ENCODE measurements around the gene PTPRN2. TPM values are rescaled to one million over a fixed set of nuclear protein-coding genes. Genes with fewer than 3 reads are reported as not detected.

PTPRN2 gene
- total and polyA plus RNA-seq, 2 of the 13 experiments (the other 11 are each of a cell fraction or from before 2014, with no cell fraction given), result 2.5 to 24.2 TPM

DNA sequence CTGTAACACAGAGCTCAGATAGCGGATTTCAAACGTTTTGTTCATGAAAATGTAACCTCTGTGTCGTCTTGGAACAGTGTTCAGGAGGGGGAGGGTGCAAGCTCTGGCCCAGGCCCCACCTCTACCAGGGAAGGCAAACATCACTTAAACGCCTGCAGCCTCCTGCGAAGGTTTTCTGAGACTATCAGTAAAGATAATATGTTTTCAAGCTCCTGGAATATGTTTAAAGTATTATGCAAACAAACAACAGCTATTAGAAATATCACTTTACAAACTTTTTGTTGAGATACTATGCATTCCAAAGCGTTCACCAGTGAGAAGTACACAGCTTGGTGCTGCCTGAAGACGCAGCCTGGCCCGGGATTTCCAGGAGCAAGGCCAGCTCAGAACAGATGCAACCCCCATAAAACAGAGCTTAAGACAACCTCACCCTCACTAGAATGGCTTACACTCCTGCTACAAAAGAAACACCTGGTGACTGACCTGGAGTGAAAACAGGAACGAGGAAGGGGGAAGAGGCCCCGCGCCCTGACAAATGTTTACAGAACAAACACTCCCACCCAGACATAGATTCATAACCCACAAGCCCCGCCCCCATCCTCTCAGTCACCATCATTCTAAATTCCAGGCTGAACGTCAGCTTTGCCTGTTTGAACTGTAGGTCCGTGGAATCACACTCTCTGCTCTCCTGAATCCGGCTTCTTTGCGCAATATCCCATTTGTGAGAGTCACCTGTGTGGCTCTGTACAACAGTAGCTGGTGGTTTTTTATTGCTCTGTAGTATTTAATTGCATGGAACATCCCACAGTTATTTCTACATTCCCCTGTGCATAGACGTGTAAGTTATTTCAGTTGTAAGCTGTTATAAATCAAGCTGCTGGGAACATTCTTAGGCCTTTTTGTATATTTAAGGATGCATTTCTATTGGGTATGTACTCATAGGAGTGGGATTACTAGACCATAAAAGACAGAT is 155.0 kb downstream of the PTPRN2 start (continued):
- TF ChIP-seq ZNF609 (CRISPR knock-in tag; IDR thresholded peaks at IDR 0.05; ENCODE audit: borderline replicate concordance) (peak; percentile 66; the same call in 1 of the 2 replicates), TMF1 (CRISPR knock-in tag; IDR thresholded peaks at IDR 0.05; ENCODE audit: low read depth) (no peak), EZH2 (conservative IDR thresholded peaks at IDR 0.05; ENCODE audit: low read depth, low read length) (no peak), ZNF772 (CRISPR knock-in tag; IDR thresholded peaks at IDR 0.05) (peak; percentile 64; the same call in 1 of the 2 replicates), PCBP1 (IDR thresholded peaks at IDR 0.05; ENCODE audit: borderline replicate concordance, low read depth, low read length) (no peak), ZFP37 (CRISPR knock-in tag; IDR thresholded peaks at IDR 0.05; ENCODE audit: borderline replicate concordance) (0 out of 2 replicates have a peak, but pooled peaks have one; percentile 25), ATF7-NPFF (CRISPR knock-in tag; IDR thresholded peaks at IDR 0.05; ENCODE audit: low read depth) (no peak), MED1 (CRISPR knock-in tag; IDR thresholded peaks at IDR 0.05) (peak; percentile 52), RARG (CRISPR knock-in tag; IDR thresholded peaks at IDR 0.05; ENCODE audit: low read depth) (no peak), HNF4A (CRISPR knock-in tag; IDR thresholded peaks at IDR 0.05) (peak; percentile 57), ZNF782 (CRISPR knock-in tag; IDR thresholded peaks at IDR 0.05; ENCODE audit: borderline replicate concordance) (no peak), PATZ1 (CRISPR knock-in tag; IDR thresholded peaks at IDR 0.05) (peak; percentile 42; the same call in 1 of the 2 replicates), MIER3 (CRISPR knock-in tag; IDR thresholded peaks at IDR 0.05; ENCODE audit: borderline replicate concordance) (peak; percentile 37; the same call in 1 of the 2 replicates)
- TF ChIP-seq, protein P1, sequence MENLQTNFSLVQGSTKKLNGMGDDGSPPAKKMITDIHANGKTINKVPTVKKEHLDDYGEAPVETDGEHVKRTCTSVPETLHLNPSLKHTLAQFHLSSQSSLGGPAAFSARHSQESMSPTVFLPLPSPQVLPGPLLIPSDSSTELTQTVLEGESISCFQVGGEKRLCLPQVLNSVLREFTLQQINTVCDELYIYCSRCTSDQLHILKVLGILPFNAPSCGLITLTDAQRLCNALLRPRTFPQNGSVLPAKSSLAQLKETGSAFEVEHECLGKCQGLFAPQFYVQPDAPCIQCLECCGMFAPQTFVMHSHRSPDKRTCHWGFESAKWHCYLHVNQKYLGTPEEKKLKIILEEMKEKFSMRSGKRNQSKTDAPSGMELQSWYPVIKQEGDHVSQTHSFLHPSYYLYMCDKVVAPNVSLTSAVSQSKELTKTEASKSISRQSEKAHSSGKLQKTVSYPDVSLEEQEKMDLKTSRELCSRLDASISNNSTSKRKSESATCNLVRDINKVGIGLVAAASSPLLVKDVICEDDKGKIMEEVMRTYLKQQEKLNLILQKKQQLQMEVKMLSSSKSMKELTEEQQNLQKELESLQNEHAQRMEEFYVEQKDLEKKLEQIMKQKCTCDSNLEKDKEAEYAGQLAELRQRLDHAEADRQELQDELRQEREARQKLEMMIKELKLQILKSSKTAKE (CRISPR knock-in tag; IDR thresholded peaks at IDR 0.05; ENCODE audit: borderline replicate concordance), result 0 out of 2 replicates have a peak, but pooled peaks have one; percentile 30
- TF ChIP-seq, protein P2, sequence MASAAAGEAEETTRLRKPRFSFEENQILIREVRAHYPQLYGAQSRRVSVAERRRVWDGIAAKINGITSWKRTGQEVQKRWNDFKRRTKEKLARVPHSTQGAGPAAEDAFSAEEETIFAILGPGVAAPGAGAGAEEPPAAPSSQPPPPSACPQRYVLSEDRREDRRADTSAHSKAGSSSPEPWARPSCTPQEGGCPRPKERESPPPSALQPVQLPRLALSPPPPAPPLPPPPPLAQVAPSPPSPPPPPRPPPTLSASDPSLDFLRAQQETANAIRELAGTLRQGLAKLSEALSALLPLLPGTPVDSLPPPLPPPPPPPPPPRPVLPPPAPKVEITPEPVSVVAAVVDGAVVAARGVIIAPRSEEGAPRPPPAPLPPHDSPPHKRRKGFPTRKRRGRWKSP (CRISPR knock-in tag; IDR thresholded peaks at IDR 0.05), result peak; percentile 85
